Amniotic stem cell (primary cell): ENCODE results near the gene PCSK4.
"Not testable (repeated sequence)": the region's sequence is repeated elsewhere in the genome, so short reads cannot be mapped to it uniquely, and the experiment has no call there.

Source experiments
- DNase-seq: peaks from one replicate; lab custom pipeline; 2025; lab: John Stamatoyannopoulos, UW

PCSK4 gene

GRCh38 chr19:1486720-1487575 lies 3.2 kb downstream of the PCSK4 start:
- DNase-seq, result no peak

DNA sequence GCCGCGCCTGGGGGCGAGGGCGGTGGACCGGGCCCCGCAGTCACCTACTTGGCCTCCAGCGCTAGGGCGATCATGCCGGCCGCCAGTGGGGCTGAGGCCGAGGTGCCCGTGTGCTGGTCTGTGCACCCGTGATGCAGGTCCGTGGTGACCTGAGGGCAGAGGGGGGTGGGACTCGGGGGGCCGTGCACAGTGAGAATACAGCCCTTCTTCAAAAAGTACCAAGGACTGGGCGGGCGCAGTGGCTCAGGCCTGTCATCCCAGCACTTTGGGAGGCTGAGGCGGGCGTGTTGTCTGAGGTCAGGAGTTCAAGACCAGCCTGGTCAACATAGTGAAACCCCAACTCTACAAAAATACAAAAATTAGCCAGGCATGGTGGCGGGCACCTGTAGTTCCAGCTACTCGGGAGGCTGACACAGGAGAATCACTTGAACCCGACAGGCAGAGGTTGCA lies 6.1 kb downstream of the PCSK4 start:
- DNase-seq, result no peak

GRCh38 chr19:1483131-1483978 lies 6.8 kb downstream of the PCSK4 start:
- no peak for DNase-seq

GRCh38 chr19:1482361-1483130 lies 7.6 kb downstream of the PCSK4 start:
- DNase-seq, result no peak

- no peak for DNase-seq
Observed at GRCh38 chr19:1481893-1482360, 8.2 kb downstream of the PCSK4 start.

DNA sequence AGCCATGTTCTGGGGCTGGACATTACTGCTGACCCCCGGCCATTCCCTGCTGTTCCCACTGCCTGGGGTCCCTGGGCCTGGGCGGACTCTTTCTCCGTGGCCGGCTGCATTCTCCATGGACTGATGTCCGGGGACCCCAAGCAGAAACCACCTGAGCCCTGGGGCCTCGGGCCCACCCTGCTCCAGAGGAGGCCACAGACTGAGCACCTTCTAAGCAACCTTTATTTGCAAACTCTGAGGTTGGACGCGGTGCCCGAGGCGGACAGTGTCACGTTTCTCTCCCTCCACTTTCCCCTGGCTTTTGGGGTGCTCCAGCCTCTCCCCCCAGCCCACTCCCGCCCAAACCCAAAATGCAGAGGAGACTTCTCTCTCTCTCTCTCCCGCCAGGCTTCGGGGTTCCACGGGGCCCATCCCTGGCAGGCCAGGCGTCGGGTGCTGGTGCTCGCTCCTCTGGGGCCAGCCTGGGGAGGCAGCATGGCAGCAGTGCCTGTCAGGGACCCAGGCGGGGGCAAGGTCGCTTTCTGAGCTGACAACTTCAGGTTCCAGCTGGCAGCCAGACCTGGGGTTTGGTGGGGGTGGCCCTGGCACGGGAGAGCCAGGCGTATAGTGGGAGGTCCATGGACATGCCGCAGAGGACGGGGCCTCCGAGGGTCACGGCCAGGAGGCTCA lies 8.8 kb downstream of the PCSK4 start:
- DNase-seq, result no peak

DNA sequence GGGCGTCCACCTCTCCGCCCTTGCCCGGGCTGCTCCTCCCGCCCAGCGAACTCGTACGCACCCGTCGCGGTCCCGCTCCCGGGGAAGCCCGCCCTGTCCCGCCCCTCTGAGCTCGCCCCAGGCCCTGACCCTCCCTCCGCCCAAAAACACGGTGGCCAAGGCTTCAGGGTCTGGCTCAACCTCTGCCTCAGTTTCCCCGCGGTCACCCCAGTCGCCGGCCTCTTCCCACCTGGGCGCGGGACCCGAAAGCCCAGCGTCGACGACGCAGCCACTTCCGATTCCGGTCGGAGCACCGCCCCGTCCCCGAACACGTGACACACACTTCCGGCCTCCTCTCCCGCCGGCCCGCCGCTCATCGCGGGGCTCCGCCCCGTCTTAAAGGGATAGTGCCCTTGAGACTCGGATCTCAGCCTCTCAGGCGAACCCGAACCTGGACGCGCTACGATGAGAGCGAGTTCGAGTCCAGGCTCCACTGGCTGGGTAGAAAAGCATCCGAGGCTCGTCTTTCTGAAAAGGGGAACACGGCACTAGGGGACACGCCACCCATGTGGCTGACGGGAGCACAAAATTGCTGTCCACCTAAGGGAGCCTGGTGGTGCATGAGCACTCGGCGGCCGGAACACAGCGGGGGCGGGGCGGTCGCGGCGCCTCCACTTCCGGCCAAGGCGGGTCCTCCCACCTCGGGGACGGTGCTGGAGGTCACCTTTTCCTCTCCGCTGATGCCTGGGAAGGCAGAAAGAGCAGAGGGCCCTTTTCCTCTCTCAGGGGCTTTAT lies 11.0 kb downstream of the PCSK4 start, which contains the start of gene C19orf25:
Gene C19orf25 (minus strand): TSS at position 282 of the 774 bp plus-strand sequence. CDS start 312 bp downstream, outside the sequence.
- peak; percentile 80 for DNase-seq

GRCh38 chr19:1477056-1477455 lies 13.1 kb downstream of the PCSK4 start:
- DNase-seq, result not testable (repeated sequence)

GRCh38 chr19:1475751-1476437 lies 14.3 kb downstream of the PCSK4 start:
- DNase-seq, result no peak

- DNase-seq, result no peak
Observed at GRCh38 chr19:1474765-1475351, 15.3 kb downstream of the PCSK4 start.

DNA sequence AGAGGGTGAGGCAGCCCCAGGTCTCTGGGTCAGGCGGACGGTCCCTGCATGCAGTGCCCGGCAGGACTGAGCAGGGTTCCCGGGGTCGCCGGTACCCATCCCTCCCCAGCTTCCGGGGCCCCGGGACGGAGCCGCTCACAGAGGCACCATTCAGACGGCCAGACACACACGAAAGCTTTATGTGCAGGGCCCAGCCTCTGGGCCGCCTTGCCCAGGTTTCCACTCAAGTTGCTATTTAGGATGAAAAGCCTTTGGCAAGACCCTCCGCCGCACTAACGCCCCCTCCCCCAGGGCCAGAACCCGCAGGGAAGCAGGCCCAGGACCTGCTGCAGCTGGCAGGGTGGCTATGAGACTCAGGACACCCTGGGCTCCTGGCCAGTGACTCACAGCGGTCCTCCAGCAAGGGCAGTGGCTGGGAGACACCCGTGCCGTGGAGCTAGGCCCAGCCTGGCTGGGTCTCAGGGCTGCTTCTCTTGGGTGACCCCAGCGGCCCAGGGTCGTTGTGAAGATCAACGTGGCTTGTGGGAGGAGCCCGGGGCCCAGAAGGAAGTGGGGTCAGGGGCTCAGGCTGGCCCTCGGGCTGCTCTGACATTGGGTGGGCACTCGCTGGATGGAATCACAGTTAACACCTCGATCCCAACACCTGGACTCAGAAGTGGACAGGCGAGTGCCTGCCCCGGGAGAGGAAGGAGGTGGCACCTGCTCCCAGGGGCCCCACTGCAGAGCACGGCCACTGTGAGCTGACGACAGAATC lies 16.0 kb downstream of the PCSK4 start:
- no peak for DNase-seq

DNA sequence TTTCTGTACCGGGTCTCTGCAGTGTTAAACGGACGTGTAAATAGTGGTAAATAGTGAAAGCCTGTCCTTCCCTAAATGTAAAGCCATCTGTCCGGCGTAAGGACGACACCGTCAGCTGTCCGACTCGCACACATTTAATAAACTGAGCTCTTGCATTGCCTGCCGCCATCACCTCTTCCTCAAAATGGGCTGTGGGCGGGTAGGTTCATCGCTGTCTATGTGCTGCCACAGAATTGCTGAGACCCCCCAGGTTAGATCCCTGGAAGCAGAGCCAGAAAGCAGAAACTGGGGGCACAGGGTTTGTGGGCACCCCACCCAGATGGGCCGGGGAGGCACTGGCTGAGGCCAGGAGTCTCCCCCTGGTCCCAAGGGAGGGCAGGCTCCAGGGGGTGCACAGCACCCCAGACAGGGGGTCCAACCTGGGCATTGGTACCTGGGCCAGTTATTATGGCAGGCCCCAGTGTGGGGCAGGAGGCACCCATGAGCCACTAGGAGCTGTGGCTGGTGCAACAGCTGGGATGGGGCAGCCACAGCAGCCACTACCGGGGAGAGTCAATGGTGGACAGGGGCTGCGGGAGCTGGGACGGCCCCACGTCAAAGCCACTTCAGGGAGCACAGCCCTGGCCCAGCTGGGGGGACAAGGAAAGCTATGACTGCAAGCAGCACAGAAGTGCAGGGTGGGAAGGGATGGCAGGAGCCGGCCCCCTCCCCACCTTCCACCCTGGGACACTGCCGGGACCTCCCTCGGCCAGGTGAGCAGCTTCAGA lies 16.9 kb downstream of the PCSK4 start:
- DNase-seq, result no peak

- DNase-seq, result no peak
Observed at GRCh38 chr19:1472231-1473084, 17.7 kb downstream of the PCSK4 start.

DNA sequence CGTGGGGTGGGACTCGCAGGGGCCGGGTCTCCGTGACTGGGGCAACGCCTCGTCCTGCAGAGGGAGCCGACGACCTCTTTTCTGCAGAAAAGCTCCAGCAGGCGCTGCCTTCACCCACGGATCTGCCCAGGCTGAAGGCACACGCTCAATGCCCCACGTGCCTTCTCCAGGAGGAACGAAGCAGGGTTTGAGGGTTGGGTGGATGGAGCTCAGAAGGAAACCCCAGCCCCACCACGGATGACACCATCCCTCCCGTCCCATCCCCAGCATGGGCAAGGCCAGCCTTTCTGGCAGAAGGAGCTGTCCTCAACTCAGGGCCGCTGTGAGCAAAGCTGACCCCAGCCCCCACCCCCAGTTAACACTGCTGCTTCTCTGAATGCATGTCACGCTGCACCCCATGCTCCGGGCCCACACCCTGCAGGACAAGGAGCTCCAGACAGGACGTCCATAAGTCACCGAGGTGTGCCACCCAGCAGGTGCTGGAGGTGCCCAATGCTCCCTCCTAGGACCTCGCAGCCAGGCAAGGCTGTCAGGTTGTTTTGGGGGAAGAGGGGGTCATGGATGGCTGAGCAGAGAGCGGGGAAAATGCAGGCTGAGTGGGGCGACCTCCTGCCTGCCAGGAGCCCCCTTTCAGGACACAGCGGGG lies 18.5 kb downstream of the PCSK4 start:
- no peak for DNase-seq

DNA sequence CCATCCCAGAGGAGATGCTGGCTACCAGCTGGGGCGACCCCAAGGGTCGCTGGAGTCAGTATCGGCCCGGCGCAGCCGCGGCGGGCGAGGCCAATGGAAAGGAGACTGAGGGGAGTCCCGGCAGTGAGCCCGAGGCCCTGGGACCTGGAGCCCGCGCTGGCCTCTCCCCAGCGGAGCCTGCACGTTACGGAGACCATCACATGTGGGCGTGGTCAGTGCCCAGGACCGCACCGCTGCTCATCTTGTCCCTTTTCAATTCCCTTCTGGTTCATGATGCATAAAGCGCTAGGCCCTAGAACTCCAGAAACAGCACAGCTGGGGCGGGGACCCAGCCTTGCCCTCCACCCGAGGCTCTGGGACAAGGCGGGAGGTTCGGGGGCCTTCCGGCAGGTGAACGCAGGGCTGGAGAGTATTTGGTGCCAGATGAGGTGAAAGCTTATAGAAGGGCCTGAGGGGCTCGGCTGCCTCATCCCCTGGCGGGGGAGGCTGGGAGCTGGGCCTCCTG lies 19.1 kb downstream of the PCSK4 start:
- DNase-seq, result no peak

DNA sequence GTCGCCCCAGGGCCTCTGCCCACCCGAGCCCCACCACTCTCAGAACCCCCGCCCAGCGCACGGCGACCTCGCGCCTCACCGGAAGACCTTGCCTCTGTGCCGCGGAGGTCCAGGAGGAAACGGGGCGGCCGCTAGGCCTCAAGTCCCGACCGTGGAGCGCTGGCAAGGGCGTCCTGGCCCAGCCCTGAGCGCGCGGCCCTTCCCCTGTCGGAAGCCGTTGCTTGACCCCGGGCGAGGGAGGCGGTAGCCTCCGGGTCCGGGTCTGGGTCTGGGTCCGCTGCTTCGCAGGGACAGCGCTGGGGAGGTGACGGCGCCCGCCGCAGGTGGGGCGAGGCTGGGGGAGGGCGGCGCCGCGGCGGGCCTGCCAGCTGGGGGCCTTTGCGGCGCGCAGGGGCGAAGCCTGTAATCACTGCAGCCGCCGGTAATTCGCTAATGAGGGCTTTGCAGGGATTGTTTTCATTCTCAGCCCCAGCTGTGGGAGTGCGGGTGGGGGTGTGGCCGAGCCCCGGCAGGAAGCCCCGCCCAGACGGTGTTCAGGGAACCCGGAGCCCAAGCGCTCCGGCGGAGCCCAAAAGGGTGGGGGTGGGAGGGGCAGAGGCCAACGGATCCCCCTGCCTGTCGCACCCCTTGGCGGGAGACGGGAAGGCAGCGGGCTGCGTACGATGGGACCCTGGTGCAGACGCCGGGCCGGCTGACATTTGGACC lies 19.7 kb downstream of the PCSK4 start:
- no peak for DNase-seq
